Measurements from ENCODE around the gene ATP1B1. TPM values are rescaled to one million over a fixed set of nuclear protein-coding genes. Genes with fewer than 3 reads are reported as not detected.
A peak's percentile ranks its signal among the peaks of the same experiment; 100 is the strongest.

The ATP1B1 gene
- total RNA-seq, 1 experiment from 2014 or later, result 48.6 TPM

- Histone ChIP-seq H4K20me1 (ENCODE audit: insufficient read depth) (no peaks in the 10 kb centered on the region), H3K27me3 (ENCODE audit: insufficient read depth, low read length) (no peaks in the 10 kb centered on the region), H3K27ac (ENCODE audit: low read depth, low read length) (no peak overlapping the region), H3K9ac (ENCODE audit: low read length) (no peak overlapping the region), H3K79me2 (ENCODE audit: insufficient read depth, low read length) (peaks cover 93% of the 10 kb centered on the region), H3K9me3 (ENCODE audit: control insufficient read depth in 1 of 2, insufficient read depth in 1 of 2, low read depth in 1 of 2, low read length in 2 of 2) (no peaks in the 10 kb centered on the region), H3K4me2 (ENCODE audit: low read length) (peak overlapping the region; percentile 48), H3K4me3 (replicated peaks in 1 of 2; ENCODE audit: low read depth in 1 of 2, low read length in 2 of 2) (no peak overlapping the region), H3K9me2 (ENCODE audit: insufficient read depth) (no peaks in the 10 kb centered on the region), H3K36me3 (ENCODE audit: control insufficient read depth in 1 of 2, insufficient read depth in 2 of 2, low read length in 2 of 2) (peaks cover 0 to 27% of the 10 kb centered on the region in 2 experiments; a peak in 1 of 4 replicates), H2AFZ (ENCODE audit: low read depth, low read length, poor library complexity, severe bottlenecking) (no peak overlapping the region), H3K4me1 (ENCODE audit: control insufficient read depth in 1 of 2, insufficient read depth in 2 of 2, low read length in 2 of 2) (peaks cover 34 to 69% of the 10 kb centered on the region in 2 experiments)
- DNase-seq (ENCODE audit: low read depth, low spot score), result no peak
- POLR2A ChIA-PET, result no interaction called here
- RAD21 ChIA-PET (ENCODE audit: low non-redundant PET in 1 of 2, low total read pairs in 2 of 2, uncharacterized antibody in 2 of 2, unreplicated experiment in 2 of 2), result no interaction called here
- CTCF ChIA-PET, result no interaction called here
- intact Hi-C loops (cut with micrococcal nuclease), result loop anchor here (10.0 kb wide), 1 partner anchor 773 kb away; no protein-coding TSS in a partner anchor
- ATAC-seq, result no peak
- no TSS peak for BruUV-seq (replicated peaks)
- TF ChIP-seq CTCF (IDR thresholded peaks at IDR 0.05 in 2 of 3, conservative IDR thresholded peaks at IDR 0.05 in 1 of 3; ENCODE audit: borderline replicate concordance in 1 of 3, insufficient read depth in 1 of 3, low read depth in 2 of 3, low read length in 2 of 3) (no peak), YY1 (IDR thresholded peaks at IDR 0.05; ENCODE audit: extremely low read depth, insufficient replicate concordance, low read depth, low read length) (no peak), CEBPB (IDR thresholded peaks at IDR 0.05; ENCODE audit: low read depth) (no peak), JUND (IDR thresholded peaks at IDR 0.05) (no peak), CBX3 (IDR thresholded peaks at IDR 0.05; ENCODE audit: low read depth) (no peak)
These were observed 11.7 kb downstream of the ATP1B1 start for GRCh38 chr1:169118227-169118626.

GRCh38 chr1:169119405-169119804 lies 12.9 kb downstream of the ATP1B1 start:
- peaks cover 94% of the 10 kb centered on the region for H3K79me2 ChIP-seq (ENCODE audit: insufficient read depth, low read length)
- ATAC-seq (peak; percentile 82), DNase-seq (ENCODE audit: low read depth, low spot score) (no peak)
- H3K4me3 ChIP-seq (replicated peaks in 1 of 2; ENCODE audit: low read depth in 1 of 2, low read length in 2 of 2), result 0 out of 4 replicates have a peak overlapping the region, but pooled peaks of 1 of the 2 experiments have one; percentile 1
- no peaks in the 10 kb centered on the region for H3K9me2 ChIP-seq (ENCODE audit: insufficient read depth)
- H3K4me1 ChIP-seq (ENCODE audit: control insufficient read depth in 1 of 2, insufficient read depth in 2 of 2, low read length in 2 of 2), result peaks cover 29 to 57% of the 10 kb centered on the region in 2 experiments
- BruUV-seq (replicated peaks), result no TSS peak
- no peak overlapping the region for H2AFZ ChIP-seq (ENCODE audit: low read depth, low read length, poor library complexity, severe bottlenecking)
- peaks cover 0 to 31% of the 10 kb centered on the region in 2 experiments; a peak in 1 of 4 replicates for H3K36me3 ChIP-seq (ENCODE audit: control insufficient read depth in 1 of 2, insufficient read depth in 2 of 2, low read length in 2 of 2)
- ChIA-PET CTCF (interaction anchor here (1.2 to 1.4 kb wide), 2 partner anchors 330 to 482 kb away, joined by 3 to 4 read pairs; no protein-coding TSS in a partner anchor), POLR2A (interaction anchor here (1.1 kb wide), 1 partner anchor 9 kb away, joined by 3 read pairs; no protein-coding TSS in a partner anchor), RAD21 (ENCODE audit: low non-redundant PET in 1 of 2, low total read pairs in 2 of 2, uncharacterized antibody in 2 of 2, unreplicated experiment in 2 of 2) (no interaction called here)
- peak overlapping the region; percentile 48 for H3K4me2 ChIP-seq (ENCODE audit: low read length)
- intact Hi-C loops (cut with micrococcal nuclease), result loop anchor here (10.0 kb wide), 1 partner anchor 775 kb away; no protein-coding TSS in a partner anchor
- H3K9ac ChIP-seq (ENCODE audit: low read length), result no peak overlapping the region
- no peaks in the 10 kb centered on the region for H3K27me3 ChIP-seq (ENCODE audit: insufficient read depth, low read length)
- H3K9me3 ChIP-seq (ENCODE audit: control insufficient read depth in 1 of 2, insufficient read depth in 1 of 2, low read depth in 1 of 2, low read length in 2 of 2), result no peaks in the 10 kb centered on the region
- no peaks in the 10 kb centered on the region for H4K20me1 ChIP-seq (ENCODE audit: insufficient read depth)
- H3K27ac ChIP-seq (ENCODE audit: low read depth, low read length), result no peak overlapping the region
- 0 out of 2 replicates have a peak, but pooled peaks have one; percentile 21 for TF ChIP-seq SP1 (IDR thresholded peaks at IDR 0.05; ENCODE audit: low read depth)
- no peak for TF ChIP-seq CEBPB (IDR thresholded peaks at IDR 0.05; ENCODE audit: low read depth)
- no peak for TF ChIP-seq EZH2 (IDR thresholded peaks at IDR 0.05)
- TF ChIP-seq ZNF274 (IDR thresholded peaks at IDR 0.05; ENCODE audit: low read depth, low read length), result no peak
- no peak for TF ChIP-seq EGR1 (IDR thresholded peaks at IDR 0.05; ENCODE audit: low read depth)
- no peak for TF ChIP-seq SRF (IDR thresholded peaks at IDR 0.05; ENCODE audit: low read depth)
- TF ChIP-seq RAD21 (IDR thresholded peaks at IDR 0.05; ENCODE audit: low read depth), result no peak
- no peak for TF ChIP-seq YY1 (IDR thresholded peaks at IDR 0.05; ENCODE audit: extremely low read depth, insufficient replicate concordance, low read depth, low read length)
- TF ChIP-seq FOSL1 (IDR thresholded peaks at IDR 0.05; ENCODE audit: low read depth), result peak; percentile 49; the same call in 1 of the 2 replicates
- TF ChIP-seq ZBTB33 (IDR thresholded peaks at IDR 0.05; ENCODE audit: extremely low read depth, insufficient replicate concordance, low read length), result no peak
- no peak for TF ChIP-seq TCF7L2 (IDR thresholded peaks at IDR 0.05; ENCODE audit: borderline replicate concordance, extremely low read depth, insufficient read depth, insufficient read length)
